T1000 (cell line): ENCODE data around the gene CAMK1D.

Experiments
- DNase-seq: peaks from one replicate; lab custom pipeline; 2025; ENCODE audit warnings: mixed read lengths; lab: John Stamatoyannopoulos, UW

CAMK1D gene

DNA sequence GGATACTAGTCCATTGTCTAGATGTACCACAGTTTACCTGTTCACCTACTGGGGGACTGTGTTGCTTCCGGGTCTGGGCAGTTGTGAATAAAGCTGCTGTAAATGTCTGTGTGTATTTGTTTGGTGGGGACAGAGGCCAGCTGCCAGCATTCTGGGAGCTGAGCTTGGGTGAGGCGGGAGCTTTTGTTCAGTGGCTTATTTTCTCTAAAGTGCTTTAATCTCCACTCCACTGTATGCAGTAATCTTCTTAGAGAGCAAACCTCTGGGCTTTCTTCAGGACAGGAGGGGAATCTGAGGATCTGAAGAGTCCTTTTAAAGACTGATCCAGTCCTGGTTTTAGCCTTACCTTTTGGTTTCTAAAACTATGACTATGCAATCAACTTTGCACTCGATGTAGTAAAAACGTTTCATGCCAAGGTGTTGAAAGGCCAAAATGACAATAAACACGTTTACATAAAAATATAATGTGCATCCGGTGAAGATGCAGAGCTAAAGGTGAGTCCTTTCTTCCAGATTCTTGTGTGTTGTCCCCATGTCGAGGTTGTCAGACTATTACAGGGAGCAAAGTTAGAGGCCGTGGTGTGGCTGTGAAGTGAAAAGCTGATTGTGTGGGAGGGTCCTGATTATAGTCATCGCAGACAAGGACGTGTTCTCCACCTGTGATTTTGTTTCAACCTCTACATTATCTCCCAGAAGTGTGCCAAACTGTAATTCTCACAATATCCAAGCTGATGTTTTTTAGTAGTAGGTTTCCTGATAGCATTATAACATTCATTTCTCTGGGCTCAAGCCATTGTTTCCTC is 279.8 kb downstream of the CAMK1D start:
- DNase-seq: no peak

DNA sequence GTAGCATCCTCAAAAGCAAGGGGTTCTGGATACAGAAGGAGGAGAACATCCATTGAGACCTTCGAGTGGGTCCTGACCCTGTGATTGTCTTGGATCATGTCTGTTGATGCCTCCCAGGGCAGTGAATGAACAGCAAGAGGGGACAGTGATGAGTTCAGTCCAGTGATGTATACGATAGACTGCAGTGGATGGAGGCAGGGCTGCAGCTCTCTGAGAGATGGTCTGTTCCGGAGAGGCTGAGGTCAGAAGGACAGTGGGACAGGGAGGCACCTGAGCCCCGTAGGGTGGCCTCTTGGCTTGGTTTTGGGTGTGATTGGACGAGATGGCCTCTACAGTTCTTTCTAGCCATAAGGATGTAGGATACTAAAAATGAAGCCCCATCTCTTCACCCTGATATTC is 280.4 kb downstream of the CAMK1D start:
- no peak for DNase-seq

DNA sequence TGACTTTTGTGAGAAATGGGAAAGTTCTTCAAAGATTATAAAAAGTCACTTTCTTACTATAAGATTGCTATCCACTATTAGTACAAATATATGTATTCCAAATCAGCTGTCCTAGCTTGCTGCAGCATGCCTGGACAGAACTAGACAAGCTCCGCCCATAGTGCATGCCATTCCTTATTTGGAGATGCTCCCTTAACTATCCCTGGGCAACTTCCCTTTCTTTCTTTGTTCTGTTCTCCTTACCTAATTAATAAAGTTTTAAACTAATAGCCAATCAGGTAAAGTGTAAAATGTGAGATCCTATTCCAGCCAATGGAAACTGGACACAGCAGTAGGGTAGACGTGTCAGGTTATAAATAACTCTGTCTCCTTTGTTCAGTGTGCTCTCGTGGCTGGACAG is 281.9 kb downstream of the CAMK1D start:
- DNase-seq: no peak

DNA sequence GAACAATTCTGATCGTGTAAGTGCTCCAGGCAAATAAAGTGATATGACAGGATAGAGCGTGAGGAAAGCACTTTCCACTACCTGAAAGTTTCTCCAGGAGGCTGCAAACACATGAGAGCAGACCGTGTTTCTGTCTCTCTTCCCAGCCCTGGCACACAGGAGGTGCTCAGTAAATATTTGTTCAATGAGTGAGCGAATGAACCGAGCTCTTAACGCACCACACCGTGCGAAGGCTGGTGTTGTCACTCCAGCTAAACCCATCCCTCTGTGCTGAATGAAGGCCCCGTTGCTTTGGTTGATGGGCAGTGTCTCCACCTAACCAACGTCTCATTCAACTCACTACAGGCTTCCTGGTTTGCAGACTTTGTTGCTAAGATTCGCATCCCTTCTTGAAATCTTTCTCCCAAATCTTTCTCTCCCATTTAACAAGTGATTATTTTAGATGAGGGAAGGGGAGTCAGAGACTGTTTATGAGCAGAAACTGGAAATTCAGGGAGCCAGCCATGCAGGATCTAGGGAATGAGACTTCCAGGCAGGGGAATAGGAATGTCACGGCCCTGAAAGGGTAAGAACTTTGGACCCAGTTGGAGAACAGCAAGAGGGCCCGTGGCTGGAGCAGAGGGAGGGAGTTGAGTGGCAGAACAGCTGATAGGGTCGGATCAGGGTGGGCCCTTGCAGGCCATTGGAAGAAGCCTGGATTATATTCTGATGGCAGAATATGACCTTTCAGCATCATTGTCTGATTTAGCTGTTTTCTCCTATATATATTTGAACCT is 282.6 kb downstream of the CAMK1D start:
- DNase-seq: no peak

DNA sequence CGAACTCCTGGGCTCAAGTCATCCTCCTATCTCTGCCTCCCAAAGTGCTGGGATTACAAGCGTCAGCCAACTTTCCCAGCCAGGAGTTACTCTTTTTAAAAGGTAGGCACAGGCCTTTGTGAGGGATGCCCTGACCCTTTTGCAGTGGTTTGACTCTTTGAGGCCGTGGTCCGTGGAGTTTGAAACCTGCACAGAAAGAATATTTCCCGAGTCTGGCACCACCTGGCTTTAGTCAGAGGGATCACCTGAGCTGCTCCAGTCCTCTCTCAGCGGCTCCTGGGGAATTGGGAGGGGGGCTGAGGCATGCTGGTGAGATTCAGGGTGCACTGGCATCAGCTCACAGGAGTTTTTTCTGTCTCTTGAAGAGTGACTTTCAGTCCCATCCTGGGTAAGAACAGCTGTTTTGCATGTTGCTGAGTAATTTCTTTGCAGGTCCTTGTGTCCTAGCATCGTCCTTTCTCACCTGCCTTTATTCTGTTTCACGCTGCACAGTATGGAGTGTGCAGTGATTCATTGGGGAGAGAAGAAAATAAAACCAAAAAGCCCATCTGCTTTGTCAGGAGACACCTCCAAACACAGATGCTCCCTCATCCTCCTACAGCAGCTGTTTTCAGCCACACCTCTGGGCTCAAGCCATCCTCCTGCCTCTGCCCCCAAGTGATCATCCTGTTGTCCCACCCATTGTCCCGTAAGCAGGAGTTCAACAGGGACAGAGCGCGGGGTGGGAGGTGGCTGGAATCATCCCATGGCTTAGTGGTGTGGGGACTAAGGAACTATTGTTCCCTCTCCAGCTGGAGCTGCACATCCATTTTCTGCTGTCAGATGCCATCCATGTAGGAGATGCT is 284.7 kb downstream of the CAMK1D start:
- DNase-seq: no peak

DNA sequence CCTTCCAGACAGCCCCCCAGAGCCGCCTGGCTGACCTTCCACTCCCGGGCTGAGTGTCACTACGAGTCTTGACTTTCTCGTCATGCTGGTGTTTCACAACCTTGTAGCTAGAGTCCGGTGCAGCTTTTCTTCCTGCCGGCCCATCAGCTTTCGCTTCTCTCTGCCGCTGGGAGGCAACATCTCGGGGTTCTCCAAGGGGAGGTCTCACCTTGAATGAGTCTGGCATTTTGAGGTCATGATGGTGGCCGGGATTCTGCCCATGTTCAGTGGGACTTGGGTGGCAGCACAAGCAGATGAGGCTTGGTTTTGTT is 285.2 kb downstream of the CAMK1D start:
- DNase-seq: no peak

DNA sequence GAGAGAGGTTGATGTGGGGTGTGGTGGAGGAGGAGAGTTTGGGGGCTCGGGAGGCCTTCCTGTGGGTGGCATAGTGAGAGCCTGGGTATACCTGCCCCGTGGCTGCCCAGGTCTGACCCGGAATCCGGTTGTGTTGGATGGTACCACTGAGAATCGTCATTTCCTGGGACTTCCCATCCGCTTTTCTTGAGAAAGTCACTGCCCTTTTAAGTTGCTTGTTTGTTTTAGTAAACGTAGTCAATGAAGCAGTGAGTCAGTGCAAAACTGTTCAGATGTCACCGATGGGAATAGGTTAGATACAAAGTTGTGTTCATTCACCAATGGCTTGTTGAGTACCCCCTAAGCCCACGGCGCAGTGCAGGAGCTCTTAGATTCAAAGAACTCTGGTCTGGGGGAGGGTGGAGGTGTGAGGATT is 285.8 kb downstream of the CAMK1D start:
- DNase-seq: no peak

DNA sequence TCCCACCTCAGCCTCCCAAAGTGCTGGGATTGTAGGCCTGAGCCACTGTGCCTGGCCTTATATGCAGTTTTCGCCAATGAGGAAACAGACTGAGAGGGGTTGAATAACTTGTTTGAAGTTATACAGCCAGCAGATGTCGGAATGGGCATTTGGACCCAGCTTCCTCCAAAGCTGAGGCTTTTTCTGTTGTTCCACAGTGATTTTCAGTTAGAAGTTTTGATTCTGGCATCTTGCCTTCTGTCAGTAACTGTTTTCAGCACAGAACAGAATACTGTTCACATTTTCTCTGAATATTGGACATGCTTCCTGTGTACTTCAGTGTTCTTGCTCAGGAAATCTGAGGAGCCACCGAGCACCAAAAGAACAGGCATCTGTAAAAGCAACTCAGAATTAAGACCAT is 287.2 kb downstream of the CAMK1D start:
- DNase-seq: no peak

DNA sequence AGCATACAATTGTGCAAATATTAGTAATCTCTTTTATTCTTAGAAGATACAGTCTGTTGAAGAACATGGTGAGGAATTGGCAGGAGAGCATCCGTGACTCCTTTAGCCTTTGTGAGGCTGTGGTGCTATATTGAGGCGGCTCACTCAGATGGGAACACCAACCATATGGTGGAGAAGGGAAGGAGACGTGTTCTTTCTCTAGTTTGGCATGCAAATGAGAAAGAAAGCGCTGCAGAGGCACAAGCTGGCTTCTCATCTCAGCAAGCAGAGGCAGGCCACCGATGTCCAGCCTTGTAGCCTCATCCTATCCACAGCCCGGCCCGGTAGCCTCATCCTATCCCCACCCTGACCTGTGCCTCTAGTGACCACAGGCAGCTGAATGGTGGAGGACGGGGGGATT is 288.3 kb downstream of the CAMK1D start:
- no peak for DNase-seq

DNA sequence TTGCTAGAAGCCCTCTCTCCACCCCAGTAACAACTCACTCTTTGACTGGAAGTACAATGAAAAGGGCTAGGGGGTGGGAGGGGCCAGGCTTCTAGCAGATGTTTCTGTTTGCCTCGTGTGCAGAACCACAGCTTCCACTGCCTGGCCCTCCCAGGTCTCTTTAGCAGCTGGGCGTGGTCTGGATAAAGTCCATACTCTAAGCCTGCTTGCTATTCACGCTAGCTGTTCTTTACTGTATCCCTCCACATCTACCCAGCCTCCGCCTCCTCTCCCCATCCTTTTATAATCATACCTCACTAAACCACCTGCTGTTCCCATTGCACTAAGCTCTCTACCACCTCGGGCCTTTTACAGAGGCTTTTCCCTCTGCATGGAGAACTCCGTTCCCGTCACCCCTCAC is 288.8 kb downstream of the CAMK1D start:
- no peak for DNase-seq

DNA sequence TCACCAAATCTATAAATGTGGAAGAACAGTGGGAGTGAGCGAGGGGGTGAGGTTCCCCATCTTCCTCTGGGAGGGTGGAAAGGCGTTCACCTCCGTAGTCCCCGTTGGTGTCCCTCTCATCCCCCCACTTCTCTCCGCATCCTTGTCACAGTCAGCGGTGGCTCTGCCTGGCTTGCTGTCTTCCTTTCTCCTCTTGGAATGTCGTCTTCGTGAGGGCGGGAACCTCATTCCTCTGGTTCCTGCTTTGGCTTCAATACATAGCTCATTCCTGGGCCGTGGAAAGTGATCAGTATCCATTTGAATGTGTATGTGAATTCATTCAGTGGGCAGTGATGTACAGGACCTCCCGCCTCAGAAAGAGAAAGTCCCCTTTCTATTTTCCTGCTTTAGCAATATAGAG is 289.4 kb downstream of the CAMK1D start:
- DNase-seq: no peak

DNA sequence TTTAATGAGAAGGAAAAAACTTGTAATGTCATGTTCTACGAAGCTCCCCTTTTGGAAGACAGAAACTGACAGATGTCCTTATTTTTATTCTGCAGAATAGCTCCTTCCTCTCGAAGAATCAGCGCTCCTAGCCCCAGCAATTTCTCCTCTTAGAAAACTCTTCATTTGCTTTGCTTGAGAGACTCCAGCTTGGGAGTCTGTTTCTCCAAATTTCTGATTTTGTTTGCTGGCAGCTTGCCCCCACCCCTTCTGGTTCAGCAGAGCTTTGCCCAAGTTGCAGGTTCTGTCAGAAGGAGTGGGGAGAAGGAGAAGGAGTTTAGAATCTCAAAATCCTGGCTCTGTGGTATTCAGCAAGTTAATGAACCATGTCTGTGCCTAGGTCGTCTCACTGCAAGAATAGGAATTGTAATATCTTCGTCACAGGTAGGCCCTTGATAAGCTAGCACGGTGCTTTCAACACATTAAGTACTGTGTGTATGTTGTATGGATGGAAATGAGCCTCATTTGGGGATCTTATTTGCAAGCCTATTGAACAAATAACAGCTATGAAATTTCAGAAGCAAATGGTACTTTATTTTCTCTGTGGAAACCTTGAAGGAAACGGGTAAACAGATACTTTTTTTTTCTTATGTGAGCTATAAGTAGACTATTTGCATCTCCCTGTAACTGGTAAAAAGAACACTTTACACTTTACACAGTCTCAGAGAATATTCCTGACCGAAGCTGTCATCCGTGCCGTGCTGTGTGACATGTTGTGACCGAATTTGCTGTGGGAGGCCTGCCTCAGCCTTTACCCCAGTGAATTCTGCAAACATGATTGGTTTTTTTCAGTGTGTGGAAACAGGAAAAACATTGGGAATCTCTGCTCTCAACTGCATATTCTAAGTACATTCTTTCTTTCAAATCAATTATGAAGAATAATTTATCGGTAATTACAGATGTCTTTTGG is 290.9 kb downstream of the CAMK1D start:
- DNase-seq: no peak

DNA sequence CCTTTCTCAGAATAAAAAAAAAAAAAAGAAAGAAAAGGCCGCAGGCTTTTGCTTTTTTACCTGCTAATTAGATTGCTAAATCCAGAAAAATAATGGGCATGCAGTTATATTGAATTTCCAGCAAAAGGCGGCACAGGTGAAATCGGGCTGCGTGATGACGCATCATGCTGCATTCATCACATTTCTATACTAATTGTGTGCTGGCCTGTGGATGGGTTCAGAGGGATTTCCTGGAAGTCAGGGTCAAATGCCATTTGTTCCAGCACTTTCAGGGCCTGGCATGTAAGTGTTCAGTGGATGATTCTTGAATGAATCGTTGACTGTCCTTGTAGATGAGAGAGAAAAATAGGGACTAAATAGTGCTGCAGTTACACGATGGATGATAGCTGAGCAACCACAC is 292.7 kb downstream of the CAMK1D start:
- DNase-seq: no peak

DNA sequence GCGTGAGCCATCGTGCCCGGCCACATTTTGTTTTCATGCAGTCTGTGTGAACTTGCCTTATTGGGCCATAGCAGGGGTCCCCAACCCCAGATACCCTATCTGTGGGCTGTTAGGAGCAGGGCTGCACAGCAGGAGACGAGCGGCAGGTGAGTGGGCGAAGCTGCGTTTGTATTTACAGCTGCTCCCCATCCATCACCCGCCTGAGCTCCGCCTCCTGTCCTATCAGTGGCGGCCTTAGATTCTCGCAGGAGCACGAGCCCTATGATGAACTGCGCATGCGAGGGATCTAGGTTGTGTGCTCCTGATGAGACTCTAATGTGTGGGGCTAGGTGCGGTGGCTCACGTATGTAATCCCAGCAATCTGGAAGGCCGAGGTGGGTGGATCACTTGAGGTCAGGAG is 293.9 kb downstream of the CAMK1D start:
- no peak for DNase-seq

DNA sequence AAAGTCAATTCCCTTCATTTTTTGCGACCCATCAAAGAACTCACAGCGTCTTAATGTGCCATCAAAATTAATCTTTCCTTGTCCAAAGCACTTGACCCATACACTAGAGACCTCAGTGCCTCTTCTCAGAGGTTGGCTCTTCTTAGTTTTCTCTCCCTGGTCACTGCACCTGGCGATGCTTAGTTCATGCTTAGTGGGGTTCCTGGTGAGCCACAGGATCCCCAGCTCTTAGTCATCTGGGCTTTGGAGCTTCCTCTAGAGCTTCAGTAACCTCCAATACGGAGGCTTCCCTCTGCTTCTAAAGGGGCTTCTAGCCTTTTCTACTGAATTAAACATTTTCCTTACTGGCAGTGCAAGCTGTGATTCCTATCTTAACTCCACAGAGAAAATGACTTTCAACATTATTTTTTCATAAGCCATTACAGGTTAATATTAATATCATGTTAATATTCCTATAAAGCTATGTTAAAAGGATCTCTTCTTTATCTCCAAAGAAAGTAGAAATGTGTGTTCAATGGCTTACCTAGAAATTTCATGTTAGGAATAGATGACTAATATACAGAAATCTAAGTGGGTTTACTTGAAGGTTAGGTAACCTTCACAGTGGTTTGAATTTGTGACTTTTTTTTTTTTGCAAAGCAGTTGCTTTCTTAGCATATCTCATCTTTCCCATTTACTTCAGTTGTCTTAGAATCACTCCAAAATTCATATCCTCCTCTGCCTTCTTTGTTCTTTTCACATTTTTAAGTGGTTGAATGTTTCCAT is 295.2 kb downstream of the CAMK1D start:
- DNase-seq: no peak

DNA sequence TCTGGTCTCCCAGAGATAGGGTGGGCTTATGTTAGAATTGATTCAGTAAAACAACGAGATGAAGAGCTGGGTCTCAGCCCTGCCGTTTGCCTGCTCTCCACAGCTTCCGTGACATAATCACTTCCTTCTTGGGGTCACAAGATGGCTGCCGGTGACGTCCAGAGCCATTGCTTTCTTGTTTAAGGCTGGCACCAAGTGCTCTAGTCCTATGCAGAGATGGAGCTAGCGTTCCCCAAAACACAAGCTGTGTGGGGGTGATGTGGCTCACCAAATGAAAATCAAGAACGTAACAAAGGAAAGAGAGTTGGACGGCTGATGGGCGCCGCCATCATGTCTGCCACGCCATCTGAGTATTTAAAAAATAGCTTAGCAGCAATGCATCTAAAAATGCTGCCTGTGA is 296.1 kb downstream of the CAMK1D start:
- DNase-seq: no peak

DNA sequence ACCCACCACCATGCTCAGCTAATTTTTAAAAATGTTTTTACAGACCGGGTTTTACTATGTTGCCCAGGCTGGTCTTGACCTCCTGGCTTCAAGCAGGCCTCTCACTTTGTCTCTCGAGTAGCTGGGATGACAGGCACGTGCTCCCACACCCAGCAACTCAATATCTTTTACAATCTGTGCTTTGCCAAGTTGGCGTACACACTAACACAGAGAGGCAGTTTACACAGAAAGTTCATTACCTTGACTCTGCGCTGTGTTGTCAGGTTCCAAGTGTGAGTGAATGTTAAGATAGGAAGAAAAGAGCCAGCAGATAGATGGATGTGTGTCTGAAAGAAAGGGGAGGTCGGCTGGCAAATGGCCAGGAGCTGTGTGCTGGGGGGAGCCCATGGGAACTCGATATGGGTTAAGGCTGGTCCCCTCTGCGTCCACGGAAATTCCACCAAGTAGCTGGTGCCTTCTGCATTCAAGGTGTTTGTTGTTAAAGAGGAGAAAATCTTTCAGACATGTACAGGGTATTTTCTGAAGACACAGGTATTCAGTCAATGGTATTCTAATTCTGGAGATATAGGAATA is 299.8 kb downstream of the CAMK1D start:
- DNase-seq: no peak

DNA sequence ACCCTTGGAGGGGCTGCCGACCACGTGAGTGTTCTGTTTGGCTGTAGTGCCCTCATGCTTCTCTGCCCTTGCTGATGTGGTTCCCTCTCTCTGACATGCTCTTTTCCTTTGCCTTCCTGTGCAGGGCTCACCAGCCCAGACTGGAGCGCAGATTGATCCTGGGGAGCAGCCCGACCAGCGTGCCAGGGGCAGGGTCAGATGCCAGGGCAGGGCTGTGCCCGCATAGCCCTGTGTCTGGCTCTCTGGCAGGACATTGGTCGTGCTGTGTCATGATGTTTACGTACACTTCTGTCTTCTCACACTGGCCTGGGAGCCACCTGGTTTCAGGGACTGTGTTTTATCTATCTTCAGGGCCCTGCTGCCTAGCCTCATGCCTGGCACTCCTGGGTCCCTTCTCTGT is 300.8 kb downstream of the CAMK1D start:
- no peak for DNase-seq

DNA sequence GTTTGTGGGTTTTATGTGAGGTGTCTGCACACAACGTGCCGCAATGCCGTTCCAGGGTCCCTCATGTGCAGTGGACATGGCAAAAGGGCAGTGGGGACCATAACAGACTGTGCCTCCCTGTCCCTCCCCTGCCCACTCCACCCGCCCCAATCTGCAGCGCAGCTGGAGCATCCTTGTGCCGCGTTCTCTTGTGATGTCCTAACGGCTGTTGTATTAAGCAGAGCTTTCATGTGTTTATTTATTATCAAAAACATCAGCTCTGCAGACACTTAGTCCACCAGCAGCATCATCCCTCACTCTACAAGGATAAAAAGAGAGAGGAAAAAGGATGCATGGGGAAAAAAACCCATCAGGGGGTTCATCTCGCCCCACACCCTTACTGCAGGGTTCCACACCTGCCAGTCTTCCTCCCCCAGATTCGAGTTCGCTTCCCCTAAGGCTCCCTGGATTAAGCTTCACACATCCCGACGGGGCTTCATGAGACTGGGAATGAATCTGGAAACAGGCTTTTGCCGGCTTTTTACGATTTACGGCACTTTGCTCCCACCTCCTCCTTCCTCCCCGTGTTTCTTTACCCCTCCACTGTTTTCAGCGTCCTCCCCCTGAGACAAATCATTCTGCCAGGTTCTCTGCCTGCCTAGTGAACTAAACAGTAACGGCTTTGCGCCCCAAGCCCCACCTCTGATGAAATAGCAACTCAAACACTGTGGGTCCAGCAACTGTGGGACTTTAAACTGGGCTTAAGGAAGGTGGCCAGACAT is 301.4 kb downstream of the CAMK1D start:
- no peak for DNase-seq

DNA sequence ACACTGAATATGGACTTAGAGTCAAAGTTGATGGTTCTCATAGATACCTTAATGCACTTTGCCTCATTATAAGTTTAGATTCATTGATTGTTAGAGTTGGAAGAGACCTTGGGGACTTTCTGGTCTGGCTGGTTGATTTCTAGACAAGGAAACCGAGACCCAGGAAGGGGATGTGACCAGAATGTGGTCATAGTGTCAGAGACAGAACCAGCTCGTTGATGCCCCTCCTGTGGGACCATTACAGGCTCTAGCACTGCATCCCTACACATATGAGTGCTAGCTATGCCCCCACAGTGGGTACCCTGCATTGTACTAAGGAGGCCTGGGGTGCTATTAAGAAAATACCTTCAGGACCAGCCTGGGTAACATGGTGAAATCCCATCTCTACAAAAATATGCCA is 306.6 kb downstream of the CAMK1D start:
- no peak for DNase-seq
